ENCODE results near the gene CEACAM18.

- TF ChIP-seq CTCF (IDR thresholded peaks at IDR 0.05) (no peak), POLR2A (IDR thresholded peaks at IDR 0.05) (no peak), POLR2AphosphoS5 (IDR thresholded peaks at IDR 0.05) (no peak)
Observed at GRCh38 chr19:51493776-51494175, 15.4 kb downstream of the CEACAM18 start.
